ENCODE data around the gene SLC39A11.

SLC39A11 gene

GRCh38 chr17:73126716-73127473 lies 34.4 kb upstream of the SLC39A11 start:
- no peaks in the 10 kb centered on the region for H3K36me3 ChIP-seq (replicated peaks)
- in situ Hi-C loops (cut with HindIII; ENCODE audit: low pct_ligation_motif_present, low sequenced_read_pairs), result no loop called here
- no peak overlapping the region for H3K4me3 ChIP-seq (ENCODE audit: low read depth, low read length)
- no peak for DNase-seq
- no peak overlapping the region for H3K27ac ChIP-seq
- TF ChIP-seq CTCF (IDR thresholded peaks at IDR 0.05; ENCODE audit: low read depth, low read length, missing control alignments), result no peak
- no peaks in the 10 kb centered on the region for H3K27me3 ChIP-seq (replicated peaks)

GRCh38 chr17:73123606-73124320 lies 31.3 kb upstream of the SLC39A11 start:
- Histone ChIP-seq H3K27ac (no peak overlapping the region), H3K27me3 (replicated peaks) (no peaks in the 10 kb centered on the region), H3K4me3 (ENCODE audit: low read depth, low read length) (no peak overlapping the region), H3K36me3 (replicated peaks) (no peaks in the 10 kb centered on the region)
- TF ChIP-seq CTCF (IDR thresholded peaks at IDR 0.05; ENCODE audit: low read depth, low read length, missing control alignments), result no peak
- no peak for DNase-seq
- in situ Hi-C loops (cut with HindIII; ENCODE audit: low pct_ligation_motif_present, low sequenced_read_pairs), result no loop called here

- DNase-seq, result no peak
- no peaks in the 10 kb centered on the region for H3K27me3 ChIP-seq (replicated peaks)
- no peak overlapping the region for H3K4me3 ChIP-seq (ENCODE audit: low read depth, low read length)
- no peak overlapping the region for H3K27ac ChIP-seq
- no peaks in the 10 kb centered on the region for H3K36me3 ChIP-seq (replicated peaks)
- in situ Hi-C loops (cut with HindIII; ENCODE audit: low pct_ligation_motif_present, low sequenced_read_pairs), result no loop called here
- no peak for TF ChIP-seq CTCF (IDR thresholded peaks at IDR 0.05; ENCODE audit: low read depth, low read length, missing control alignments)
Measured at GRCh38 chr17:73122953-73123605, 30.6 kb upstream of the SLC39A11 start.

- in situ Hi-C loops (cut with HindIII; ENCODE audit: low pct_ligation_motif_present, low sequenced_read_pairs), result no loop called here
- no peak for TF ChIP-seq CTCF (IDR thresholded peaks at IDR 0.05; ENCODE audit: low read depth, low read length, missing control alignments)
- DNase-seq, result no peak
- no peaks in the 10 kb centered on the region for H3K27me3 ChIP-seq (replicated peaks)
- no peak overlapping the region for H3K27ac ChIP-seq
- H3K4me3 ChIP-seq (ENCODE audit: low read depth, low read length), result no peak overlapping the region
- H3K36me3 ChIP-seq (replicated peaks), result no peaks in the 10 kb centered on the region
Measured at GRCh38 chr17:73121506-73121905, 29.0 kb upstream of the SLC39A11 start.

- no peak for TF ChIP-seq CTCF (IDR thresholded peaks at IDR 0.05; ENCODE audit: low read depth, low read length, missing control alignments)
- Histone ChIP-seq H3K27ac (no peak overlapping the region), H3K36me3 (replicated peaks) (no peaks in the 10 kb centered on the region), H3K27me3 (replicated peaks) (no peaks in the 10 kb centered on the region), H3K4me3 (ENCODE audit: low read depth, low read length) (no peak overlapping the region)
- no peak for DNase-seq
- in situ Hi-C loops (cut with HindIII; ENCODE audit: low pct_ligation_motif_present, low sequenced_read_pairs), result no loop called here
Measured at GRCh38 chr17:73119631-73120030, 27.1 kb upstream of the SLC39A11 start.
